Adipocyte (in vitro differentiated cells): ENCODE results near the gene SLC24A5.
A peak's percentile ranks its signal among the peaks of the same experiment; 100 is the strongest.

Experiments
- DNase-seq: peaks from one replicate; pipeline ENCODE4 v3.0.0-alpha.2; 2015; ENCODE audit warnings: low read depth
- H3K27me3 ChIP-seq: replicated peaks from 2 replicates; pipeline ENCODE4 v1.7.0; 2013; ENCODE audit warnings: mild to moderate bottlenecking, low read length, moderate library complexity; ENCODE audit not compliant: control insufficient read depth, insufficient read depth
- H3K36me3 ChIP-seq: 2 replicates; pipeline ENCODE4 v1.7.0; 2013; ENCODE audit warnings: low read length, mild to moderate bottlenecking, moderate library complexity; ENCODE audit not compliant: control insufficient read depth, insufficient read depth, severe bottlenecking
- H3K4me1 ChIP-seq: 2 replicates; pipeline ENCODE4 v1.7.0; 2013; ENCODE audit warnings: mild to moderate bottlenecking, low read length, moderate library complexity; ENCODE audit not compliant: control insufficient read depth, insufficient read depth
- H3K4me3 ChIP-seq: 2 replicates; pipeline ENCODE4 v1.7.0; 2013; ENCODE audit warnings: mild to moderate bottlenecking, low read length, moderate library complexity
- H3K9ac ChIP-seq: 2 replicates; pipeline ENCODE4 v1.7.0; 2013; ENCODE audit warnings: mild to moderate bottlenecking, low read length, moderate library complexity
- H3K9me3 ChIP-seq: 2 replicates; pipeline ENCODE4 v1.7.0; 2013; ENCODE audit warnings: mild to moderate bottlenecking, low read length, moderate library complexity; ENCODE audit not compliant: control insufficient read depth

Gene SLC24A5

DNA sequence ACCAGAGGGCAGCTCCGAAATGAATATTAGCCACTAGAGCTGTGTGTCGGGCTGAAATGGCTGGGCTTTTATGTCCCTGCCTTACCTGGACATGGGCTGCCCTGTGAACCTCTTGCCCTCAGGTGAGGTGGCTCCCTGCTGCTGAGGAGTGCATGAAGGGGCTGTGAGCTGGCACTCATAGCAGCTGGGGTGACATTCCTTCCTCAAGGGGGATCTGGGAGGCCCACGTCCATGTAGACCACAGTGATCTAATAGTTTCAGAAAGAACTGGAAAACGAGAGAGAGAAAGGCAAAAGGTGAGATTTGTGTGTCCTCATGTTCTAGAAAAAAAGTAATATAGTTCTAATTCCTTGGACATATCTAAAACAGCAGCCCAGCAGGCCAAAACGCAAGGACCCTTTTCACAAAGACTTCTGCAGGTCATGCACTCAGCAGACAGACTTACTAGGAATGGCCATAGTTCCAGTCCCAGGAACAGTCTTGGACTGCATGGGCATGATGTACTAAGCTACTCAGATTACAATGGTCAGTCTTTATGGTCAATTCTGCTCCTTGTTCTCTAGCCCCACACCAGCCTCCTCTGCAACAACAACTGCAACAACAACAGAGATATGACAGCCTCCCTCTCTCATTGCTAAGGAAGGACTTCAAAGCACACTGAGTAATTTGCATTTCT is 10.8 kb upstream of the SLC24A5 start:
- Histone ChIP-seq H3K9ac (no peak overlapping the region), H3K4me3 (no peak overlapping the region), H3K27me3 (peaks cover 41% of the 10 kb centered on the region), H3K9me3 (no peaks in the 10 kb centered on the region), H3K36me3 (no peaks in the 10 kb centered on the region), H3K4me1 (no peaks in the 10 kb centered on the region)
- DNase-seq: no peak

GRCh38 chr15:48112242-48112641 is 8.5 kb upstream of the SLC24A5 start:
- no peaks in the 10 kb centered on the region for H3K4me1 ChIP-seq
- H3K4me3 ChIP-seq: no peak overlapping the region
- DNase-seq: no peak
- peaks cover 38% of the 10 kb centered on the region for H3K27me3 ChIP-seq
- H3K36me3 ChIP-seq: no peaks in the 10 kb centered on the region
- H3K9ac ChIP-seq: no peak overlapping the region
- no peaks in the 10 kb centered on the region for H3K9me3 ChIP-seq

DNA sequence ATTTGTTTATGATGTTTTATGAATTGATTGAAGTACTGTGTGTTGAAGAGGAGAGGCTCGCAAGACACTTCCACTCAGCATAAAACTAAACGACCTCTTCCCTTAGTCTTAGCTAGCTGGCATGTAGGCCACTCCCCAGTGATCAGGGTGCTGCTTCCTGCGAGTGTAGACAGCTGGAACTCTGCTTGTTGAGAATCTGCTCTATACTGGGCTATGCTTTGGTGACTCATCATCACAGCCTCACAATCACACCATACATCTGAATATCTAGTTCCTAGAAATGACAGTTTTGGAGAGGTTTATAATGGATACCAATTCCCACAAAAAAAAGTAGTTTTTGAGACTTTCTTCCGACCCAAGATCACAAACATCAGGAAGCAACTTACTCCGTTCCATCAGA is 1.5 kb upstream of the SLC24A5 start:
- Histone ChIP-seq H3K4me3 (no peak overlapping the region), H3K9me3 (no peaks in the 10 kb centered on the region), H3K36me3 (no peaks in the 10 kb centered on the region), H3K27me3 (peaks cover 3% of the 10 kb centered on the region), H3K9ac (no peak overlapping the region), H3K4me1 (no peaks in the 10 kb centered on the region)
- DNase-seq: no peak

GRCh38 chr15:48121849-48122248 is 1.1 kb downstream of the SLC24A5 start:
- no peak for DNase-seq
- Histone ChIP-seq H3K36me3 (no peaks in the 10 kb centered on the region), H3K9me3 (no peaks in the 10 kb centered on the region), H3K4me3 (no peak overlapping the region), H3K9ac (no peak overlapping the region), H3K27me3 (peaks cover 7% of the 10 kb centered on the region), H3K4me1 (no peaks in the 10 kb centered on the region)

DNA sequence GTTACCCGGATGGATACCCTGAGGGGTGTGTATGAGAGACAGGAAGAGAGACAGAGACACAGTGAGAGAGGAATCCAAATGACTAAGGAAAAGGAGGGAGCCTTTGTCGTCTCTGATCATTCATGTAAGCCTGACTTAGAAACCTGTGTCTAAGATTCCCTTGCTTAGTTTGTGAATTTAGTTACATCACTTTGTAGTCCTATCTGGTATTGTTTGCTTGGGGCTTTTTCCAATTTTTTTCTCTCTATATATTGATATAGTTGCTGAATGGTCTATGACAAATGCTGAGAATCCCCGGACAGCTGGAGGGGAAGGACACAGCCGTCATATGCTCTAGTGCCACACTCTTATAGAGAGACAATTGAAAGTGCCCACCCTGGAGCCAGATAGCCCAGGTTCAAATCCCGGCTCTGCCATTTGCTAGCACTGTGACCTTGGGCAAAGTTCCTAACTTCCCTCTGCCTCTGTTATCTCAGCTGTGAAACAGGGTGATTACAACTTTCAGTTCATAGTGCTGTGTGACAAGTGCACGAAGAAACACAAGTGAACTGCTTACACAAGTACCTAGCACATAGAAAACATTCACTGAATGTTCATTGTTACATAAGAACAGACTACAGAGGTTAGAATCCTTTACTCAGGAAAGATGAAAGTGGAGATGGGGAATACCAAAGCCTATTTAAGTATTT is 6.0 kb downstream of the SLC24A5 start:
- Histone ChIP-seq H3K9me3 (no peaks in the 10 kb centered on the region), H3K4me1 (no peaks in the 10 kb centered on the region), H3K27me3 (peaks cover 6% of the 10 kb centered on the region), H3K36me3 (no peaks in the 10 kb centered on the region), H3K4me3 (no peak overlapping the region), H3K9ac (no peak overlapping the region)
- DNase-seq: no peak

DNA sequence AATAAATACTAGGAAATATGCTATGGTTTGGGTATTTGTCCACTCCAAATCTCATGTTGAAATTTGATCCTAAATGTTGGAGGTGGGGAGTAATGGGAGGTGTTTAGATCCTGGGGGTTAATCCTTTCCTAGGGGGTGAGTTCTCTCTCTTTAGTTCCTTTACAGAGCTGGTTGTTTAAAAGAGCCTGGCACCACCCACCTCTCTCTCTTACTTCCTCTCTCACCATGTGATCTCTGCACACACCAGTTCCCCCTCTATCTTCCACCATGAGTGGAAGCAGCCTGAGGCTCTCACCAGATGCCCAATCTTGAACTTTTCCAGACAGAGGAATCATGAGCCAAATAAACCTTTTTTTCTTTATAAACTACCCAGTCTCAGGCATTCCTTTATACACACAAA is 10.5 kb downstream of the SLC24A5 start:
- no peaks in the 10 kb centered on the region for H3K4me1 ChIP-seq
- H3K36me3 ChIP-seq: no peaks in the 10 kb centered on the region
- H3K9me3 ChIP-seq: no peaks in the 10 kb centered on the region
- no peak for DNase-seq
- H3K4me3 ChIP-seq: no peak overlapping the region
- H3K9ac ChIP-seq: no peak overlapping the region
- H3K27me3 ChIP-seq: peaks cover 1% of the 10 kb centered on the region

DNA sequence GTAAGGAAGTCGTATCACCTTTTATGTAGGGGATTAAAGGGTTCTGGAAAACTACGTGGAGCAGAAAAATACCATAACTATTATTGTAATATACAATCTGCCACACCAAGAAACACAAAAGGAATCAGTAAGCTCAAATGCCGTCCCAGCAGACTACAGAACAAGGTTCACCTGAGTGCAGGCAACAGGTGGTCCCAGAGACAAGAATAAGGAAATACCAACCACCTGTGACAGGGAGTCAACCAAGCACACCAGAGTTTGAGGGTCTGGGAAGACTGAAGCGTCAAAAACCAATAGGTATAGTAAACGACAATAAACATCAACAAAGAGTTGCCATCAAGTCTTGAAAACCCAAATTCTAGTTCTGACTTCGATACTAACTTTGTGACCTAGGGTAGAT is 12.1 kb downstream of the SLC24A5 start:
- H3K9me3 ChIP-seq: no peaks in the 10 kb centered on the region
- no peak for DNase-seq
- H3K4me1 ChIP-seq: no peaks in the 10 kb centered on the region
- no peaks in the 10 kb centered on the region for H3K27me3 ChIP-seq
- H3K9ac ChIP-seq: no peak overlapping the region
- H3K36me3 ChIP-seq: no peaks in the 10 kb centered on the region
- no peak overlapping the region for H3K4me3 ChIP-seq

GRCh38 chr15:48143856-48144255 is 23.1 kb downstream of the SLC24A5 start:
- no peaks in the 10 kb centered on the region for H3K9me3 ChIP-seq
- no peak overlapping the region for H3K9ac ChIP-seq
- no peaks in the 10 kb centered on the region for H3K36me3 ChIP-seq
- DNase-seq: peak; percentile 15
- H3K4me3 ChIP-seq: no peak overlapping the region
- no peaks in the 10 kb centered on the region for H3K27me3 ChIP-seq
- peaks cover 18% of the 10 kb centered on the region for H3K4me1 ChIP-seq

- no peaks in the 10 kb centered on the region for H3K27me3 ChIP-seq
- DNase-seq: peak; percentile 22
- no peak overlapping the region for H3K4me3 ChIP-seq
- H3K9ac ChIP-seq: no peak overlapping the region
- no peaks in the 10 kb centered on the region for H3K9me3 ChIP-seq
- peaks cover 18% of the 10 kb centered on the region for H3K4me1 ChIP-seq
- H3K36me3 ChIP-seq: no peaks in the 10 kb centered on the region
Observed at GRCh38 chr15:48144889-48145288, 24.1 kb downstream of the SLC24A5 start.

- no peaks in the 10 kb centered on the region for H3K27me3 ChIP-seq
- H3K9ac ChIP-seq: no peak overlapping the region
- peak; percentile 47 for DNase-seq
- H3K4me1 ChIP-seq: peaks cover 18% of the 10 kb centered on the region
- no peaks in the 10 kb centered on the region for H3K36me3 ChIP-seq
- no peak overlapping the region for H3K4me3 ChIP-seq
- H3K9me3 ChIP-seq: no peaks in the 10 kb centered on the region
Observed at GRCh38 chr15:48145923-48146322, 25.1 kb downstream of the SLC24A5 start.

DNA sequence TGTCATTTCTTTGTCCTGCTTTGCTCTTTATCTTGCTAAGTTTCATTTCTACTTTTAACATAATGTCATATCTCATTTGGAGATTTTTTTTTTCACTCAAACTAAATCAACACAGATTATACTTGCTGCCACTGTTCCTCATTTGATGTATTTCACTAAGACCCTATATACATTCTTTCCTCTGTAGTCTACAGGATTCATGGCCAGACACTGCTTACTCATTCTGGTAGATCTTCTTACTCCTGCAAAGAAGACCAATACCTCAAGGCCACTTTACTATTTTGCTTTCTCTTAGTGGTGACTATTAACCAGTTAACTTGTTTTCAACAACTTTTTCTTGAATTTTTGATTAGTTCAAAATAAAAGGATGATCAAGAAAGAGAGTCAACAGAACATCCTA is 26.6 kb downstream of the SLC24A5 start:
- H3K4me3 ChIP-seq: no peak overlapping the region
- DNase-seq: no peak
- no peaks in the 10 kb centered on the region for H3K27me3 ChIP-seq
- no peak overlapping the region for H3K9ac ChIP-seq
- H3K36me3 ChIP-seq: no peaks in the 10 kb centered on the region
- no peaks in the 10 kb centered on the region for H3K9me3 ChIP-seq
- H3K4me1 ChIP-seq: peaks cover 18% of the 10 kb centered on the region

- no peaks in the 10 kb centered on the region for H3K27me3 ChIP-seq
- peaks cover 4% of the 10 kb centered on the region for H3K4me1 ChIP-seq
- peak; percentile 19 for DNase-seq
- no peak overlapping the region for H3K4me3 ChIP-seq
- no peaks in the 10 kb centered on the region for H3K9me3 ChIP-seq
- H3K36me3 ChIP-seq: no peaks in the 10 kb centered on the region
- no peak overlapping the region for H3K9ac ChIP-seq
Observed at GRCh38 chr15:48149858-48150257, 29.1 kb downstream of the SLC24A5 start.
